Daoy (cell line): Measurements from ENCODE around the gene CALML5. TPM values are rescaled to one million over a fixed set of nuclear protein-coding genes. Genes with fewer than 3 reads are reported as not detected.

Experiments
- DNase-seq: peaks from one replicate; pipeline ENCODE4 v3.0.0-alpha.2; 2015; ENCODE audit warnings: low read depth
- total RNA-seq: library from RNA; depleted of rRNA; stranded (reverse); fragments of >200 nt; shearing (Covaris generic); gene quantifications from 2 replicates; pipeline ENCODE4 v1.2.3, GENCODE V29; 2014; rRNA removed

The CALML5 gene
- total RNA-seq, 1 experiment from 2014 or later, result not detected

GRCh38 chr10:5462841-5463293 lies 36.5 kb downstream of the CALML5 start:
- no peak for DNase-seq

GRCh38 chr10:5461914-5462840 lies 37.2 kb downstream of the CALML5 start:
- DNase-seq, result no peak

GRCh38 chr10:5461203-5461588 lies 38.2 kb downstream of the CALML5 start:
- DNase-seq, result no peak

GRCh38 chr10:5460468-5461202 lies 38.7 kb downstream of the CALML5 start:
- no peak for DNase-seq

GRCh38 chr10:5458949-5459747 lies 40.2 kb downstream of the CALML5 start:
- no peak for DNase-seq

GRCh38 chr10:5458425-5458824 lies 40.9 kb downstream of the CALML5 start:
- no peak for DNase-seq

- DNase-seq, result no peak
These were observed 41.6 kb downstream of the CALML5 start for GRCh38 chr10:5457741-5458140.

- DNase-seq, result no peak
These were observed 42.8 kb downstream of the CALML5 start for GRCh38 chr10:5456563-5456962.

- no peak for DNase-seq
These were observed 45.5 kb downstream of the CALML5 start for GRCh38 chr10:5453749-5454489.

- DNase-seq, result no peak
These were observed 48.6 kb downstream of the CALML5 start for GRCh38 chr10:5450605-5451384.

GRCh38 chr10:5449823-5450222 lies 49.5 kb downstream of the CALML5 start:
- peak; percentile 61 for DNase-seq

- no peak for DNase-seq
These were observed 50.1 kb downstream of the CALML5 start for GRCh38 chr10:5449227-5449626.

Other genes with a start within 250 kb of the CALML5 start
- not detected in 2 replicates for gene UCN3, start 134.6 kb downstream of the CALML5 start, total RNA-seq
- gene TUBAL3, start 94.7 kb downstream of the CALML5 start, total RNA-seq, result 0.23 and 0.54 TPM in 2 replicates
- 84.6 and 88.9 TPM in 2 replicates for gene NET1, start 87.0 kb downstream of the CALML5 start, total RNA-seq
- not detected in 2 replicates for gene CALML3, start 25.4 kb upstream of the CALML5 start, total RNA-seq
- gene ASB13, start 167.0 kb upstream of the CALML5 start, total RNA-seq, result 11.2 and 13.3 TPM in 2 replicates
- 50.3 and 55.2 TPM in 2 replicates for gene TASOR2, start 185.3 kb upstream of the CALML5 start, total RNA-seq